H1 (cell line): ENCODE measurements around the gene KIAA0319L. TPM values are rescaled to one million over a fixed set of nuclear protein-coding genes. Genes with fewer than 3 reads are reported as not detected.

Experiments used
- ATF2 ChIP-seq: IDR thresholded peaks from 2 replicates; pipeline ENCODE4 v1.6.1; 2012; ENCODE audit warnings: low read length, inconsistent platforms
- CEBPB ChIP-seq: IDR thresholded peaks from 2 replicates; pipeline ENCODE4 v1.6.1; 2012; ENCODE audit warnings: low read depth, low read length
- RXRA ChIP-seq: IDR thresholded peaks from 2 replicates; pipeline ENCODE4 v1.6.1; 2011; ENCODE audit warnings: low read depth, mild to moderate bottlenecking, low read length, moderate library complexity; ENCODE audit not compliant: insufficient read depth
- SIRT6 ChIP-seq: IDR thresholded peaks from one replicate; pipeline ENCODE4 v1.7.1; 2012; ENCODE audit warnings: low read length, inconsistent platforms
- SP1 ChIP-seq: IDR thresholded peaks from 2 replicates; pipeline ENCODE4 v1.6.1; 2011; ENCODE audit warnings: low read depth, low read length
- SP2 ChIP-seq: IDR thresholded peaks from 2 replicates; pipeline ENCODE4 v1.6.1; 2012; ENCODE audit warnings: mild to moderate bottlenecking, low read length, inconsistent platforms
- SUZ12 ChIP-seq: fragments of 200-600 bp; sonication (generic); IDR thresholded peaks from 2 replicates; pipeline ENCODE4 v1.6.1; 2012; ENCODE audit warnings: mild to moderate bottlenecking, inconsistent platforms, low read length, moderate library complexity, mixed read lengths
- ZNF274 ChIP-seq: IDR thresholded peaks from 2 replicates; pipeline ENCODE4 v1.7.0; 2012; ENCODE audit warnings: low read length, borderline replicate concordance; ENCODE audit errors: extremely low read depth
- polyA plus RNA-seq, 7 experiments: library from polyadenylated mRNA; depleted of rRNA in 3 of 7; stranded (reverse) in 5 of 7; unstranded in 2 of 7; fragments of >200 nt in 5 of 7; fragments of 200-250 nt in 2 of 7; gene quantifications; 1 replicate in 5 of 7; 2 replicates in 1 of 7; 4 replicates in 1 of 7; pipeline versions ENCODE4 v1.2.1 to v1.2.3, GENCODE V29; 2011 to 2013; ENCODE audit warnings: missing spikeins in 2 of 7, mixed read lengths in 2 of 7
- total RNA-seq: library from RNA; stranded (reverse); fragmentation: NEBNext Ultra II Directional; extraction: Animal tissue kit (Norgen Biotek cat#: 25700); gene quantifications from 2 replicates; pipeline ENCODE4 v1.2.1, GENCODE V29; 2021

Gene KIAA0319L
- total and polyA plus RNA-seq, 2 of the 8 experiments (the other 6 are each of a cell fraction or from before 2014, with no cell fraction given), result 40.1 to 55.7 TPM

DNA sequence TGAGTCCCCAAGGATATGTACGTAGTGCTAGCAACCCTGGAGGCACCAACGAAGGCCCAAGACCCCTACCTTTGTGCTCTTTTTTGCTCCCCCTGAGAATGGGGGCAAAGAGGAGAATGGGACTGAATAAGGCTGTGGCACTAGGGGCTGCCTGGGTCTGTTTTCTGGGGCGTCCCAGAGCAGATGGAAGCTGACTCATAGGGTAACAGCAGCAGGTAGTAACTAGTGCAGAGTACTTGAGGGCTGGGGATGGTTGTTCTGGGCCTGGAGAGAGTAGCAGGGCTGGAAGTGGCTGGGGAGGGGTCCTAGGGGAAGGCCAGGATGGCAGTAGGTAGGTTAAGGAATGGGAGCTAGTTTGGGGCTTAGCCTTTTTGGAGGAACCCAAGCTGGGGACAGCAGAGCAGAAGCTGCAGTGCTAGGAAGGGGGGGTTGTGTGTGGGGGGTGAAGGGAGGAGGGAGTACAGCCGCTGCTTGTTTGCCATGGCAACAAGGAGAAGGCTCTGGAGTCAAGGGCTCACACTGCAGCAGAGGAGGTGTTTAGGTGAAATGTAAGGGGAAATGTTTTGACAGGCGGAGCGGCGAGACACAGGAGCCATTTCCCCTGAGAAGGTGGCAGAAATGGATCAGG, 2.2 kb upstream of the KIAA0319L start (continued):
- TF ChIP-seq SIRT6, result no peak
- TF ChIP-seq ZNF274, result no peak
- TF ChIP-seq CEBPB, result no peak
- TF ChIP-seq ATF2, result no peak
- no peak for TF ChIP-seq SUZ12
- TF ChIP-seq SP2, result no peak
- TF ChIP-seq SP1, result no peak
- TF ChIP-seq RXRA, result no peak
- TF ChIP-seq, all 59 proteins: peak for 0
